HG03064 (cell line): ENCODE data around the gene LCN2.
"Not testable (repeated sequence)": the region's sequence is repeated elsewhere in the genome, so short reads cannot be mapped to it uniquely, and the experiment has no call there.

Experiments used
- ATAC-seq: cut with Tn5 transposase; IDR thresholded peaks from one replicate; pipeline ENCODE4 v1.9.1; 2021; ENCODE audit warnings: low read depth; ENCODE audit not compliant: unreplicated experiment

Gene LCN2

DNA sequence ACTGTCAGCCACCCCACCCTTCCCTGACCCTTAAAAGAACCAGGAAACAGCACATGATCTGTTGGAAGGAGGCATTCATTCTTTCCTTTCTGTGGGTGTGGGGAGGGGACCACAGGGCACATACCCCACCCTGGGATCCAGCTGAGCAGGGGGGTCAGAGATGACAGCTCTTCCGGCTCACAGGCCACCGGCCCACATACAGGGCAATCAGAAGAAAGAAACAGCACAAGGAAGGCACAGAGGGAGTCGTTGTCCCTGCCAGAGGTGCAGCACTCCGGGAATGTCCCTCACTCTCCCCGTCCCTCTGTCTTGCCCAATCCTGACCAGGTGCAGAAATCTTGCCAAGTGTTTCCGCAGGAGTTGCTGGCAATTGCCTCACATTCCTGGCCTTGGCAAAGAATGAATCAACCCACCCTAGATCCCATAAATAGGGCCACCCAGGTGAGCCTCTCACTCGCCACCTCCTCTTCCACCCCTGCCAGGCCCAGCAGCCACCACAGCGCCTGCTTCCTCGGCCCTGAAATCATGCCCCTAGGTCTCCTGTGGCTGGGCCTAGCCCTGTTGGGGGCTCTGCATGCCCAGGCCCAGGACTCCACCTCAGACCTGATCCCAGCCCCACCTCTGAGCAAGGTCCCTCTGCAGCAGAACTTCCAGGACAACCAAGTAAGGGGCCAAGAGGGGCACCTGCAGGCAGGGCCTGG lies at the start of gene LCN2:
LCN2 (plus strand) TSS at position 453 of the 701 bp plus-strand sequence; CDS start at position 526, 73 bp downstream.
- ATAC-seq, result no peak

DNA sequence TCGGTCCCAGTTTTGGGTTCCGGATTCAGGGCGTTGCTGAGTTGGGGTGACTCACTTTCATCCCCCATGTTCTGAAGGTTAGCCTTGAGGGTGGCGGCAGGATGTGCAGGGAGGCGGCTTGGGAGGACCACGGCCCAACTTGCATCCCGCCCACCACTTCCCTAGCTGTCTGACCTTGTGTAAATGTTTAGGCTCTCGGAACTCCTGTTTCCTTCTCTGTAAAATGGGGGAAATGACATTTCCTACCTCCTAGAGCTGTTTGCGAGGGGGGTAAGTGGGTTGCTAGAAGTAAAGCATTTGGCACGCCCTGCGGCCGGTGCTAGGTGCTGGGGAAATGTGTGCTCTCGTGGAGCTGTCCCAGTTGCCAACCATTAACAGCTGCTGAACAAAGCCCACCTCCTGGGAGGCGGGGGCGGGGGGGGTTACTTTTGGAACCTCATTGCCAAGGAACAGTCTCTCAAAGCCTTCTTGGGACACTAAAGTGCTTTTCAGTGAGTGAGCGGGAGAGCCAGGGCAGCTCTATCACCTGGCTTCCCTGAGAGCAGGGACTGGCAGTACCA lies 49.2 kb upstream of the LCN2 start:
- no peak for ATAC-seq

DNA sequence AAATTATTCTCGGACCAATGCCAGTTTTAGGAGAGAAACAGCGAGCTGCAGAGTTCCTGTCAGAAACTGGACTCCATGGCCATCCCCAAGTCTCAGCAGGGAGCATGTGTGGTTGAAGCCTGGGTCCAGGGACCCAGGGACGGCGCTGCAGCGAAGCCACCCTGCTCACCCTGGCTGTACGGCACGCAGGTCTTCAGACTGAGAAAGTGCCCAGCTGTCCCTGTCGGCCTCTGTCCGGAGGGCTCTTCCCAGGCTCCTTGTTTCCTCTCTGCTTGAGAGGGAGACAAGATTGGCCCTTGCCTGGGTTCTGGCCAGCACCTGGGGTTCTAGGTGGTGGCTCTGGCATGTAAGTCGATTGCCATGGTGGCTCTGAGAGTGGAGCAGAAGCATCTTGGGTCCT lies 48.7 kb upstream of the LCN2 start:
- no peak for ATAC-seq

DNA sequence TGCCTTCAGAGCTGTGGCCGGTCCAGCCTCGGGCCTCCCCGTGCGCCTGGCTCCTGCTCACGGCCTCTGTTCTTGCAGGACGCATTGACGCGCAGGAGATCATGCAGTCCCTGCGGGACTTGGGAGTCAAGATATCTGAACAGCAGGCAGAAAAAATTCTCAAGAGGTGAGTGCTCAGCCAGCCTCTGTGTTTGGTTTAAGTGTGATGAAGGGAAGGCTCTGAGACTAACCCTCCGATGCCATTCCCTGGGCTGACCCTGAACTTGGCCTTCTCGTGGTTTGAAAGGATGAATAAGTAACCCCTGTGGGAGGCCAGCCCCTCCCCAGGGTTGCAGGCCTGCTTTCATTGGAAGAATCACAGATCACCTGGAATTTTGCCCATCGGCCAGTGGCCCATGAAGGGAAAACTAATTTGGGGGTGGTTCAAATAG lies 48.0 kb upstream of the LCN2 start:
- ATAC-seq, result no peak

DNA sequence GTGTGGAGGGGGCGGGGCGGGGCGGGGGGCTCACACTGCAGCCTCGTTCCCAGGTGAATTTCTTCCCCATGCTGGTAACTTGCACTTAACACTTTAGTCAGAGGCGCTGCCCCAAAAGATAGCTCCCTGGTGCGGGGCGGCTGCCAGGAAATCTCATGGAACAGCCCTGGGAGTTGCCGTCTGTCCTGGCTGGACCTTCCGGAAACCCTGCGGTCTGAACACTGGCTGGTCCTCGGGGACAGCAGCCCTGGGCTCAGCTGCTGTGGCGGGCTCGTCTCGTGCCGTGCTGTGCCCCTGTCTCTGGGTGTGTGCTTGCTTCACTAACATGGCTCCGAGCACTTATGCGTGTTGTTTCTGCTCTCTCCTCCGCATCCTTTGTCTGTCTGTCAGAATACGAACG lies 47.6 kb upstream of the LCN2 start:
- no peak for ATAC-seq

DNA sequence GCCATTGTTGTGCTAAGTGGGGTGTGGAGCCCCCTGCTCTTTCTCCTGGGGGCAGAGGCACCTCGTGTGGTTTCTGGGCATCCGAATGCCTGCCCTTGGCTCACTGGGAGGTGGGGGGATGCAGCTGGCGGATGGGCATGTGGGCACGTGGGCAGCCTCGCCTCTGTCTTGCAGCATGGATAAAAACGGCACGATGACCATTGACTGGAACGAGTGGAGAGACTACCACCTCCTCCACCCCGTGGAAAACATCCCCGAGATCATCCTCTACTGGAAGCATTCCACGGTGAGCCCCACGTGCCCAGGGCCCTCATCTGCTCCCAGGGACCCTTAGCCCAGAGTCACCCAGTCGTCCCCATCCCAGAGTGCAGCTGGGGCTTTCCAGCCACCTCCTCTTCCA lies 47.1 kb upstream of the LCN2 start:
- no peak for ATAC-seq

DNA sequence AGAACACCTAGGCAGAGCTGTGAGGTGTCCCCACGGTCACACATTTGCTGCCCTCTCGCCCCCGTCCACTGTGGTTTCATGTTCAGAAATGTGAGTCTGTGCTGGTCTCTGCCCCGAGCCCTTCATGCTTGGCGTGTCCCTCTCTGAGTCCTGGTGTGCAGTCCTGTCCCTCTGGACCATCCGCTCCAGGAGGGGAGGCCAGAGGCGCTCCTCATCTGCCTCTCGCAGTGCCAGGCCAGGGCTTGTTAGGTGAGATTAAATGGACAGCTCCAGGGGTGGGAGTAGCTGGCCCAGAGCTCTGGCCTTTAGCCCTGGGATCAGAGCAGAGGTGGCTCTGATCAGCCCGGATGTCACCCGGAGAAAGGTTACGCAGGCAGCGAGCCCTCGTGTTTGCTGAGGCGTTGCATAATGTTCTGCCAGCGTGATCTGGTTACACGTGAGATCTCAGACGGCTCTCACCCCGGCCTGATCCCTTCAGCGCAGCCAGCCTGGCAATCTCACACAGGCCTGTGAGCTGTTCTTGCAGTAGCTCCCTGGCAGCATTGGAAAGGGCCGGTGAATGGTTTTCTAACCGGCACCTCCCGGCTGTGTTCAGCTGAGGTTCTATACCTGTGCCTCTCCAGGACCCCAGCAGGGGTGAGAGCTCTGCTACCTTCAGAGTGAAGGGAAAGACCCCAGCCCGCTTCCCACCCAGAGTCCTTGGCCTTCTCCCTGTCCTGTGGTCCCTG lies 46.2 kb upstream of the LCN2 start:
- no peak for ATAC-seq

DNA sequence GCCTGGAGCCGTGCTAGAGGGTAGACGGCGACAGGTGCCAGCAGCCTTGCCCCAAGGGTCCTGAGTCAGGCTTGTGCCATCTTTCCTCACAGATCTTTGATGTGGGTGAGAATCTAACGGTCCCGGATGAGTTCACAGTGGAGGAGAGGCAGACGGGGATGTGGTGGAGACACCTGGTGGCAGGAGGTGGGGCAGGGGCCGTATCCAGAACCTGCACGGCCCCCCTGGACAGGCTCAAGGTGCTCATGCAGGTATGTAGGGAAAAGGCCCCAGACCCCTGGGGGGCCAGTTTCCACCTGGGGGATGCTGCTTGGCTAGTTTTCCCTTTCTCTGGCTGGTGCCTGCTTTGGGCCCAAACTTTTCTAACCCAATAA lies 45.7 kb upstream of the LCN2 start:
- ATAC-seq, result no peak

DNA sequence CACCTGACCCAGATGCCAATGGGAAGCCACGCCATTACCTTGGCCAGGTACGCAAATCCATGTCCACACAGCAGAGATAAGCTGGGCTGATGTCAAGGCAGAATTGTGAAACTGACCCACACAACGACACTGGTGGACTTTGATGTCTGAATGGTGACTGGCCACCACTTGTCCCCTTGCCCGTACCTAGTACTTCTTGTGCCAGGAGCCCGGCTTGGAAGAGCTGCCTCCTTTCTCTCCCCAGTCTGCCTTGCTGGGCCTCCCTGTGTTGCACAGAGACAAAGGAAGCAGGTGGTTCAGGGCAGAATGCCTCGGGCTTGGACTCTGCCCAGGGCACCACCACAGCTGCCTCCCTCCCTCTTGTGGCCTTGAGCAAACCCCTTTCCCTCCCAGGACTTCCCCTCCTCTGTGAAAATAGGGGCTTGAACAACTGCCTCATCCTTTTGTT lies 45.1 kb upstream of the LCN2 start:
- ATAC-seq, result no peak

DNA sequence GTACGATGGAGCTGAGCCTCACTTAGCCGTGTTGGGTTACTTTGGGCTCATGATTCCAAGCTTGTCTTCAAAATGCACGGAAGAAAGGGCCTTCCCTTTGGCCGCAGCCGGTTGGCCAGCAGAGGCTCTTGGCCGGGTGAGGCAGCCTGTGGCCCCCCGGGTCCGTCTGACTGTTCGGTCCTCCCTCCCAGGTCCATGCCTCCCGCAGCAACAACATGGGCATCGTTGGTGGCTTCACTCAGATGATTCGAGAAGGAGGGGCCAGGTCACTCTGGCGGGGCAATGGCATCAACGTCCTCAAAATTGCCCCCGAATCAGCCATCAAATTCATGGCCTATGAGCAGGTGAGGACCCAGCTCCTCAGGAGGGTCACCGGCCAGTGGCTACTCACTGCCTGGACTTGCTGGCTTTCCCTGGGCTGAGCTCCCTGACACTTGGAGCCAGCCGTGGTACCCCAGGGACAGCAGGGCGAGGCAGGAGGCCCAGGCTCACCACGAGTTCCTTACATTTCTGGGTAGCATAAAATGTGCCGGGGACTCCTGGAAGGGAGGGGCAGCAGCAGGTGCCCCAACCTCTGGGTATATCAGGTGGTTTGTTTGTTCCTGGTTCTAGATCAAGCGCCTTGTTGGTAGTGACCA lies 43.6 kb upstream of the LCN2 start:
- ATAC-seq, result no peak

DNA sequence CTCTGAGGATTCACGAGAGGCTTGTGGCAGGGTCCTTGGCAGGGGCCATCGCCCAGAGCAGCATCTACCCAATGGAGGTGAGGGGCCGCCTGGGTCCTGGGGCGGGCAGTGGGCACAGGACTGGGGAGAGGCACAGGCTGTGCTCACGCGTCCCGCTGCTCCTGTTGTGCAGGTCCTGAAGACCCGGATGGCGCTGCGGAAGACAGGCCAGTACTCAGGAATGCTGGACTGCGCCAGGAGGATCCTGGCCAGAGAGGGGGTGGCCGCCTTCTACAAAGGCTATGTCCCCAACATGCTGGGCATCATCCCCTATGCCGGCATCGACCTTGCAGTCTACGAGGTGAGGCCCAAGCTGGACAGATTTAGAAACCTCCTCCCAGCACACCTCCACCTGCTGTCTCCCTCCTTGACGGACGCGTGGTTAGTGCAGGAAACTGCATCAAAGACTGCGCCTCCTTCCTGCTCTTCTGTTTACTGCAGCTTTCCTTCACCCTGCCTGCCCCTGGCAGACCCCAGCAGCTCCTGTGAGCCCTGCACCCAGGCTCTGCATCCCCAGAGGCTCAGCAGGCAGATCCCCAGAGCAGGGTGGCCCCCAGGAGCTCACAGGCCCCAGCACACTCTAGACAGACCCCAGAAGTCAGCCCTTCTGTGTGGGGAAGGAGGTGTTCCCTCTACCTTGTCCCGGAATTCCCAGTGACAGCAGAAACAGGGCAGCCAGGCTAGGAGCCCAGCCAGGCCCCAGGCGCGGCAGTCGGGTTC lies 42.9 kb upstream of the LCN2 start:
- ATAC-seq, result no peak

DNA sequence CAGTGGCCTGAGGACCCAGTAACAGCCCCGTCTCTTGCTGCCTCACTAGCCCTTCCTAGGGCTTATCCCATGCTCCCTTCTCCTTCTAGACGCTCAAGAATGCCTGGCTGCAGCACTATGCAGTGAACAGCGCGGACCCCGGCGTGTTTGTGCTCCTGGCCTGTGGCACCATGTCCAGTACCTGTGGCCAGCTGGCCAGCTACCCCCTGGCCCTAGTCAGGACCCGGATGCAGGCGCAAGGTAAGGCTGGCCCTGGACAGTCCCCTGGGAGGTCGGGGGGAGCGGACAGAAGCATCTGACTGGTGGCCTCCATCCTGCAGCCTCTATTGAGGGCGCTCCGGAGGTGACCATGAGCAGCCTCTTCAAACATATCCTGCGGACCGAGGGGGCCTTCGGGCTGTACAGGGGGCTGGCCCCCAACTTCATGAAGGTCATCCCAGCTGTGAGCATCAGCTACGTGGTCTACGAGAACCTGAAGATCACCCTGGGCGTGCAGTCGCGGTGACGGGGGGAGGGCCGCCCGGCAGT lies 42.2 kb upstream of the LCN2 start:
- no peak for ATAC-seq

DNA sequence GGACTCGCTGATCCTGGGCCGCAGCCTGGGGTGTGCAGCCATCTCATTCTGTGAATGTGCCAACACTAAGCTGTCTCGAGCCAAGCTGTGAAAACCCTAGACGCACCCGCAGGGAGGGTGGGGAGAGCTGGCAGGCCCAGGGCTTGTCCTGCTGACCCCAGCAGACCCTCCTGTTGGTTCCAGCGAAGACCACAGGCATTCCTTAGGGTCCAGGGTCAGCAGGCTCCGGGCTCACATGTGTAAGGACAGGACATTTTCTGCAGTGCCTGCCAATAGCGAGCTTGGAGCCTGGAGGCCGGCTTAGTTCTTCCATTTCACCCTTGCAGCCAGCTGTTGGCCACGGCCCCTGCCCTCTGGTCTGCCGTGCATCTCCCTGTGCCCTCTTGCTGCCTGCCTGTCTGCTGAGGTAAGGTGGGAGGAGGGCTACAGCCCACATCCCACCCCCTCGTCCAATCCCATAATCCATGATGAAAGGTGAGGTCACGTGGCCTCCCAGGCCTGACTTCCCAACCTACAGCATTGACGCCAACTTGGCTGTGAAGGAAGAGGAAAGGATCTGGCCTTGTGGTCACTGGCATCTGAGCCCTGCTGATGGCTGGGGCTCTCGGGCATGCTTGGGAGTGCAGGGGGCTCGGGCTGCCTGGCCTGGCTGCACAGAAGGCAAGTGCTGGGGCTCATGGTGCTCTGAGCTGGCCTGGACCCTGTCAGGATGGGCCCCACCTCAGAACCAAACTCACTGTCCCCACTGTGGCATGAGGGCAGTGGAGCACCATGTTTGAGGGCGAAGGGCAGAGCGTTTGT lies 41.6 kb upstream of the LCN2 start:
- ATAC-seq, result no peak

DNA sequence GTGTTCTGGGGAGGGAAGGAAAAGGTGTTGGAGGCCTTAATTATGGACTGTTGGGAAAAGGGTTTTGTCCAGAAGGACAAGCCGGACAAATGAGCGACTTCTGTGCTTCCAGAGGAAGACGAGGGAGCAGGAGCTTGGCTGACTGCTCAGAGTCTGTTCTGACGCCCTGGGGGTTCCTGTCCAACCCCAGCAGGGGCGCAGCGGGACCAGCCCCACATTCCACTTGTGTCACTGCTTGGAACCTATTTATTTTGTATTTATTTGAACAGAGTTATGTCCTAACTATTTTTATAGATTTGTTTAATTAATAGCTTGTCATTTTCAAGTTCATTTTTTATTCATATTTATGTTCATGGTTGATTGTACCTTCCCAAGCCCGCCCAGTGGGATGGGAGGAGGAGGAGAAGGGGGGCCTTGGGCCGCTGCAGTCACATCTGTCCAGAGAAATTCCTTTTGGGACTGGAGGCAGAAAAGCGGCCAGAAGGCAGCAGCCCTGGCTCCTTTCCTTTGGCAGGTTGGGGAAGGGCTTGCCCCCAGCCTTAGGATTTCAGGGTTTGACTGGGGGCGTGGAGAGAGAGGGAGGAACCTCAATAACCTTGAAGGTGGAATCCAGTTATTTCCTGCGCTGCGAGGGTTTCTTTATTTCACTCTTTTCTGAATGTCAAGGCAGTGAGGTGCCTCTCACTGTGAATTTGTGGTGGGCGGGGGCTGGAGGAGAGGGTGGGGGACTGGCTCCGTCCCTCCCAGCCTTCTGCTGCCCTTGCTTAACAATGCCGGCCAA lies 40.8 kb upstream of the LCN2 start:
- ATAC-seq, result no peak

DNA sequence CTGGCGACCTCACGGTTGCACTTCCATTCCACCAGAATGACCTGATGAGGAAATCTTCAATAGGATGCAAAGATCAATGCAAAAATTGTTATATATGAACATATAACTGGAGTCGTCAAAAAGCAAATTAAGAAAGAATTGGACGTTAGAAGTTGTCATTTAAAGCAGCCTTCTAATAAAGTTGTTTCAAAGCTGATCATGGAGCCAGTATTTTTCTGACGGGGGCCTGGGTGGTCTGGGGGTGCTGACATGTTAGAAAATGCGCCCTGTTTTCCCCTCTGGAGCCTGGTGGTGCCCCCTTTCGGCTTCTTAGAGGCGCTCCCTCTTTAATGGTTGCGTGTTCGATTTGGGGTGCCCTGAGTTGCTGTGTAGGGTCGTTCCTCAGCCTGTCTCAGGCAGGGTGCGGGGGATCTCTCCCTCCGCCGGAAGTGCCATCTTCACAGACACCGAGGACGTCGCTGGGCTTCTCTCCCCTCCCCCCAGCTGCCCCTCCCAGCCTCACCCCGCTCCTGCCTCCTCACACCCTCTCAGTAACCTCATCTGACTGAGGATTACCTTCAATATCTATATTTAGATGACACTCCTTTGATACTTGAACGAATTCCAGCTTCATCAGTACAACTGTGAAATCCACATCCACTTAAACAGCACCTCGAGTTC lies 40.1 kb upstream of the LCN2 start:
- no peak for ATAC-seq

DNA sequence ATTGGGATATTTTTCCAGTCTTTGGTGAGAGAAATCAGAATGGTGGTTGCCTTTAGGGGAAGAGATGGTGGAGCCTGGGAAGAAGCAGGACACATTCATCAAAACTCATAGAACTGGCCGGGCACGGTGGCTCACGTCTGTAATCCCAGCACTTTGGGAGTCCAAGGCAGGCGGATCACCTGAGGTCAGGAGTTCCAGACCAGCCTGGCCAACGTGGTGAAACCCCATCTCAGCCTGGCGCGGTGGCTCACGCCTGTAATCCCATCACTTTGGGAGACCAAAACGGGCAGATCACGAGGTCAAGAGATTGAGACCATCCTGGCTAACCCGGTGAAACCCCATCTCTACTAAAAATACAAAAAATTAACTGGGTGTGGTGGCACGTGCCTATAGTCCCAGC lies 37.5 kb upstream of the LCN2 start:
- not testable (repeated sequence) for ATAC-seq

DNA sequence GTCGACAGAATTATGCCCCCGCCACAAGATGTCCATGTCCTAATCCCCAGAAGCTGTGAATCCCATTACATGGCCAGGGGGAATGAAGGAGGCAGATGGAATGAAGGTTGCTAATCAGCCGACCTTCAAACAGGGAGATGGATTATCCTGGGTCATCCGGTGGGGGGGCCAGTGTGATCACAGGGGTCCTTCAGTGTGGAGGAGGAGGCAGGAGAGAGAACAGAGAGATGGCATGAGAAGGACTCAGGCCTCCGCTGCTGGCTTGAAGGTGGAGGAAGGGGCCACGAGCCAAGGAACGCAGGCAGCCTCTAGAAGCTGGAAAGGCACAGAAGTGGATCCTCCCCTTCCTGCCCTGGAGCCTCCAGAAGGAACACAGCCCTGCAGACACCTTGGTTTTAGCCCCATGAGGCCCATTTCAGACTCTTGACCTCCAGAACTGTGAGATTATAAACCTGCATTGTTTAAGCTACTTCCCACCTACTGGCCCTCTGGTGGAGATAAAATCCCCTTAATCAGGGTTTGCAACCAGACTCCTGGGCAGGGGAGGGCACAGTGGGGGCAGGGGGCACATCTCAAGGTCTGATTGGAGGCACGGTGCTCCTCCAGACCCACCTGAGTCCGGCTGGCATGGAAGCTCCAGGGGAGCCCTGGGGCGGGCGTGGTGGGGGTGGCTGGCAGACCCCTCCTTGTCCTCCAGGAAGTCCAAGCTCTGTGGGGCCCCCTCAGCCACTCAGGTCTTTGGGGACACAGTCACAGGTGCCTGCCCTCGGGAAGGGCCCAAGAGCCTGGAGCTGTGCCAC lies 35.5 kb upstream of the LCN2 start:
- ATAC-seq, result no peak
